22Rv1 (cell line): Measurements from ENCODE around the gene ENTPD2.
A peak's percentile ranks its signal among the peaks of the same experiment; 100 is the strongest.

Experiments used
- H3K27ac ChIP-seq: fragments of 450-650 bp; 2 replicates; pipeline ENCODE4 v1.5.1; 2017
- ZFX ChIP-seq: fragments of 450-650 bp; IDR thresholded peaks from 2 replicates; pipeline ENCODE4 v1.6.1; 2017; ENCODE audit warnings: antibody characterized with exemption, borderline replicate concordance
- TF ChIP-seq, protein P1 (sequence below): fragments of 450-650 bp; IDR thresholded peaks from 2 replicates; pipeline ENCODE4 v1.5.1; 2017; ENCODE audit warnings: mild to moderate bottlenecking

The ENTPD2 gene

DNA sequence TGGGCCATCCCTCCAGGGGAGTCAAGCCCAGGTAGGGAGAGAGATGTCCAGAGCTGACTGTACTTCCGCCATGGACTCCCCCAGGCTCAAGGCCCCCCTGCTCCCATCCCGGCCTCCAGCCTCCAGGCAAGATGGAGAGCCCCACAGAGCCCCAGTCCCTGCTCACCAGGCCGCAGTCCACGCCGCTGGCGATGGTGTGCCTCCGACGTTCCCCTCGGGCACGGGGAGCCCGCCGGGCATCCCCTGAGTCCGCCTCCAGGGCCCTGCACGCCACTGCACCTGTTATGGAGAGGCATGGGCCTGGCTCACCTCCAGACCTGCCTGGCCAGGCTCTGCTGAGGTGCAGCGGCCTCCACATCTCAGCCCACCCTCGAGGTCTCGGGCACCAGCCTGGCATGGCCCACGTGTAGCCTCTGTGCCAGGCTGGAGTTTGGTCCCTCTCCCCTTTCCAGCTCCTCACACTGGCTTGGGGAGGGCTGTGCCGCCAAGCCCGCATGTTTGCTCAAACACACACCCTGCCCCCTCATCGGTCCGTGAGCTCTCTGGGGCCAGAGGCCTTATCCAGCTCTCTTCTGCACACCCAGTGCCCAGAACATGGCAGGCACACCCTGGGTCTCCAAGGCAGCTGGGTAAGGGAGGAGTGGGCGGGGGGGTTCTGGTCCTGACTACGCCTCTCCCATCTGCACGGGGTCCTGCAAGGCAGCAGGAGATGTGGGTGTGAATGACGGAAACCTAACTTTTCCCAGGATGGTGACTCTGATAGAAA lies 12.4 kb upstream of the ENTPD2 start:
- peak overlapping the region; percentile 86; the same call in 1 of the 2 replicates for H3K27ac ChIP-seq
- TF ChIP-seq ZFX: no peak
- TF ChIP-seq, protein P1, sequence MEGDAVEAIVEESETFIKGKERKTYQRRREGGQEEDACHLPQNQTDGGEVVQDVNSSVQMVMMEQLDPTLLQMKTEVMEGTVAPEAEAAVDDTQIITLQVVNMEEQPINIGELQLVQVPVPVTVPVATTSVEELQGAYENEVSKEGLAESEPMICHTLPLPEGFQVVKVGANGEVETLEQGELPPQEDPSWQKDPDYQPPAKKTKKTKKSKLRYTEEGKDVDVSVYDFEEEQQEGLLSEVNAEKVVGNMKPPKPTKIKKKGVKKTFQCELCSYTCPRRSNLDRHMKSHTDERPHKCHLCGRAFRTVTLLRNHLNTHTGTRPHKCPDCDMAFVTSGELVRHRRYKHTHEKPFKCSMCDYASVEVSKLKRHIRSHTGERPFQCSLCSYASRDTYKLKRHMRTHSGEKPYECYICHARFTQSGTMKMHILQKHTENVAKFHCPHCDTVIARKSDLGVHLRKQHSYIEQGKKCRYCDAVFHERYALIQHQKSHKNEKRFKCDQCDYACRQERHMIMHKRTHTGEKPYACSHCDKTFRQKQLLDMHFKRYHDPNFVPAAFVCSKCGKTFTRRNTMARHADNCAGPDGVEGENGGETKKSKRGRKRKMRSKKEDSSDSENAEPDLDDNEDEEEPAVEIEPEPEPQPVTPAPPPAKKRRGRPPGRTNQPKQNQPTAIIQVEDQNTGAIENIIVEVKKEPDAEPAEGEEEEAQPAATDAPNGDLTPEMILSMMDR: no peak

DNA sequence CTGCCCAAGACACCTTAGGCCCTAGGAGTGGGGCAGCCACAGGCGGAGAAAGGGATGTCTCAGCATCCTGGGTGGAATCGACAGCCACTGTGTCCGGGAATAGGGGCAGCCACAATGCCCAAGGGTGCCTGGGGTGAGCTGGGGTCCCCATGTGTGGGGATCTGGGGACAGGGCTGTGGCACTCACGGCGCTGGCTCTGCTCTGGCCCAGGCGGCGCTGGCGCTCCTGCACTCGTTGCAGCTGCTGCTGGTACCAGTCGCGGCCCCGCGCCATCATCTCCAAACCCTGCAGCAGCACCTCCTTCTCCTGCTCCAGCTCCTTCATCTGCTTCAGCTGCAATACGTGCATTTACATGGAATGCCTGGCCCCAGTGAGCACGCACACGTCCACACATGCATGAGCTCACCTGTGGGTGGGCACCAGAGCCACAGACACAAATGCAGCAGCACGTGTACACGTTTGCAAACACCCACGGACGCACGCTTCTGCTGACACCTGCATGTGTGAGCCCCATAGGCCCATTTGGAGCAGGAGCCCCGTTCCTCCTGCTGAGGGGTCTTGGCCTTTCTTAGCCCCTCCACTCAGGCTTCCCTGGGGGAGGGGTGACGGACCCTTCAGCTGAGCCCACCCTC lies 11.6 kb upstream of the ENTPD2 start:
- peak overlapping the region; percentile 86; the same call in 1 of the 2 replicates for H3K27ac ChIP-seq
- TF ChIP-seq ZFX: no peak

DNA sequence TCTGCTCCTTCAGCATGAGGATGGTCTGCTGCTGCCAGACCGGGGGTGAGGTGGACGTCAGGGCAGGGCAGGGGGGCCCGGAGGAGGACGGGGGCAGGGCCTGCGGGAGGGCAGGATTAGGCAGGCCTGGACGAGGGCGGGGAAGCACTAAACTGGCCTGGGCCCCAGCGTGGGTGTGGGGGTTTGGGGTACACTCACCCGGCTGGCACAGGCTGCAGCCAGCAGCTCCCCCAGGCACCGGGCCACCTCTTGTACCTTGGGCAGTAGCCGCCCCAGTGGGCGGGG lies 11.0 kb upstream of the ENTPD2 start:
- no peak overlapping the region for H3K27ac ChIP-seq
- TF ChIP-seq, protein P1: no peak
- no peak for TF ChIP-seq ZFX

DNA sequence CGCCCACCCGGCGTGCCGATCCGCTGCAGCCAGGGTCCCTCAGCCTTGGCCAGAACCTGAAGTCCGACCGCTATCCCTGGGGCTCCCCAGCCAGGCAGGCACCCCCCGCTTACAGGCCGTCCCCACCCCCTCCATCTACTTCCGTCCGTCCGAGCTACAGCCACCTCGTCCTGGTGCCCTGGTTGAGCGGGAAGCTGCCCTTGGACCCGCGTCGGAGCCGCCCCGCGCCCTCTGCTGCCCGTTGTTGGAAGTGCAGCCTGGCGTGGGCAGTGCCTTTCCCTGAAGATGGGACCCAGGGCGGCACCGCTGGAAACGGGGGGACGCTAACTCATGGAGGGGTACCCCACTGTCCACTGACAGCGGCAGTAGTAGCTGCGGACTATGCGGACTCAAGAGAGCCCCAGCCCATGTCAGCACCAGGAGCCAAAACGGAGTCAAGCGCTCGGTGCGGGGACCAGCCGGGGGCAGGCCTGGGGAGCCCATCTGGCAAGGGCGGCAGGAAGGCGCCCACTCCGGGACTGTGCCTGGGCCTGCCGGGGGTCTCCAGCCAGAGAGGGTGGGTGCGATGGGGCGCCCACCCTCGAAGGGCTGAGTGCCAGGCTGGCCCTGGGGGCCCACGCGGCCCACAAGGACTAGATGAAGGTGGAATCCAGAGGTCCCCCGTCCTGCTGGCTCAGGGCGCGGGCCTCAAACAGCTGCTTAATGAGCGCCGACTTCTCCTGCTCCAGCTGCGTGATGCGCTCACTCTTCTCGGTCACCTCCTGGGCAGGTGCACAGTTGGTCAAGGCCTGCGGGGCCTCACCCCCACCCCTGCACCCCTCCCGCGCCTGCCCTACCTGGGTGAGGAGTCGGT lies 10.4 kb upstream of the ENTPD2 start:
- H3K27ac ChIP-seq: peak overlapping the region; percentile 47; the same call in 1 of the 2 replicates
- no peak for TF ChIP-seq ZFX
- TF ChIP-seq, protein P1: peak; percentile 95

DNA sequence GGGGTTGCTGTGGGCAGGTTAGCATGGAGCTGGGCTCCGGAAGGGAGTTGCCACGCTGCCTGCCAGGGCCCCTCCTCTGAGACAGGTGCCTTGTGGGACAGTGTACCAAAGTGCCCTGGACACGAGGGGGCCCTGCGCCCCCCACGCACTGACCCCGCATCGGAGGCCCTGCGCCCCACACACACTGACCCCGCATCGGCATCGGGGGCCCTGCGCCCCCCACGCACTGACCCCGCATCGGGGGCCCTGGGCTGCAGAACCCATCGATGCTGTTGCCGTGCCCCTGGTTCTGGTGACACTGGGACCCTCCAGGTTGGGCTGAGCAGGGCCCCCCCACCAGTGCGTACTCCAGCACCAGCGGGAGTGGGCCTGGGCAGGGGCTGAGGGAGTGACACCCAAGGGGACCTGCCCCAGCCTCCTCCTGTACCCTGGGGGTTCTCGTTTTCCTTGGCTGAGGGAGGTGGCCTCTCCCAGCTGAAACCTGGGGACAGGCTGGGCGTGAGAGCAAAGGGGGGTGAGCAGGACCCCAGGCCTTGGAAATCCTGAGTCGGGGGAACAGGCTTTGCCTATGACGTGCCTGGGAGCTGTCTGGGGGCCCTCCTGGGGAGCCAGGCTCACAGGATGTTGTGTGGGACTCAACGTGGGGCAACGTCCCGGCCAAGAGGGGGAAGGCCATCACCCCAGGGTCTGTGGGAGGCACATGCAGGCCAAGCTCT lies 9.6 kb upstream of the ENTPD2 start:
- TF ChIP-seq, protein P1: no peak
- no peak for TF ChIP-seq ZFX
- peak overlapping the region; percentile 47; the same call in 1 of the 2 replicates for H3K27ac ChIP-seq

DNA sequence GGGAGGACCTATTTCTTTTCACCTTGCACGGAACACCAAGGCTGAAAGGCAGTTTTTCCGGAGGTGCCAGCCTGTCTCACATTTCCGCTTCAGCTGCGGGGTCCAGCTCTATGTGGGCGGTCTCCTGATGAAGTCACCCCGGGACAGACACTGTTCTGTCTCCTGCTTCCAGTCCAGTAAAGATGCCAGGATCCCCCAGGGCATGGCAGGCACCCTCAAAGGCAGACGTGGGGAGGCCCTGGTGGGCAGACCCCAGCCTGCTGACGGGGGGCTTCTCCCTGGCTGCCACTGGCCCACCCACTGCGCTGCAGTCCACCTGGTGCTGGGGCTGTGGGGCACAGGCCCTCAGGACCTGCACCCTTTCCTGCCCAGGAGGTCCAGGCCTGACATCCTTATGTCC lies 8.9 kb upstream of the ENTPD2 start:
- H3K27ac ChIP-seq: peak overlapping the region; percentile 43

DNA sequence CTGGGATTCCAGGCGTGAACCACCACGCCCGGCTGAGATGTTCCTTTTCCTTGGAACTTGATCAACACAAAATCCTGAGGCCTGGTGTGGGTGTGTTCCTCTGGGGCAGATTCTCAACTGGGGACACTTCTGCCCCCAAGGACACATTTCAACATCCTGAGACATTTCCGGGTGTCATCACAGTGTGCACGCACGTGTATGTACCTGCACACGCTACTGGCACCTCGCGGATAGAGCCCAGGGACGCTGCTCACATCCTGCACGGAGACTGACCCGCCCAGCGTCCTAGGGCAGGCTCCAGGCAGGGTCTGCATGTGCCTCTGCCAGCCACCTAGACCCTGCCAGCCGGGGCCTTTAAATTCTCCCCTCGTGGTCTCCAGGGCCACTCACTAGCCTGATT lies 8.5 kb upstream of the ENTPD2 start:
- TF ChIP-seq, protein P1: no peak
- no peak for TF ChIP-seq ZFX
- H3K27ac ChIP-seq: peak overlapping the region; percentile 43
